Liver (tissue), 9 donors: ENCODE data around the gene TMEM125. TPM values are rescaled to one million over a fixed set of nuclear protein-coding genes. Genes with fewer than 3 reads are reported as not detected.

Experiments used
- DNase-seq: peaks from one replicate; pipeline ENCODE4 v3.0.0-alpha.2; 2017; ENCODE audit warnings: low spot score
- H3K27ac ChIP-seq, 2 donors: one replicate each; pipeline ENCODE4 v1.7.0; 2013; ENCODE audit warnings: inconsistent platforms in 2 of 2, low read length in 2 of 2, control low read depth in 1 of 2, low read depth in 1 of 2, mild to moderate bottlenecking in 1 of 2
- H3K27me3 ChIP-seq, 4 donors: one replicate each; pipeline versions ENCODE4 v1.6.1 to v1.7.0; 2013; ENCODE audit warnings: low read length in 3 of 4, inconsistent platforms in 1 of 4, mild to moderate bottlenecking in 1 of 4, moderate library complexity in 1 of 4; ENCODE audit not compliant: control insufficient read depth in 4 of 4, insufficient read depth in 4 of 4
- H3K36me3 ChIP-seq, 4 donors: one replicate each; pipeline versions ENCODE4 v1.6.1 to v1.7.0; 2013; ENCODE audit warnings: low read length in 3 of 4, mild to moderate bottlenecking in 3 of 4, low read depth in 1 of 4, moderate library complexity in 1 of 4; ENCODE audit not compliant: control insufficient read depth in 4 of 4, insufficient read depth in 3 of 4
- H3K4me1 ChIP-seq, 4 donors: one replicate each; pipeline versions ENCODE4 v1.6.1 to v1.7.0; 2013; ENCODE audit warnings: low read length in 3 of 4, mild to moderate bottlenecking in 3 of 4, moderate library complexity in 1 of 4; ENCODE audit not compliant: control insufficient read depth in 4 of 4, insufficient read depth in 4 of 4
- H3K4me3 ChIP-seq, 3 donors: one replicate each; pipeline versions ENCODE4 v1.6.1 to v1.7.0; 2013; ENCODE audit warnings: low read length in 3 of 3, control low read depth in 1 of 3, low read depth in 1 of 3, mild to moderate bottlenecking in 1 of 3
- H3K9ac ChIP-seq, 2 donors: one replicate each; pipeline ENCODE4 v1.7.0; 2013; ENCODE audit warnings: low read length in 2 of 2, mild to moderate bottlenecking in 2 of 2, moderate library complexity in 2 of 2, control low read depth in 1 of 2, low read depth in 1 of 2
- H3K9me3 ChIP-seq, 4 donors: one replicate each; pipeline versions ENCODE4 v1.6.1 to v1.7.0; 2013; ENCODE audit warnings: low read length in 3 of 4; ENCODE audit not compliant: control insufficient read depth in 4 of 4
- EGR1 ChIP-seq, 2 donors: IDR thresholded peaks; 2 replicates each; pipeline ENCODE4 v1.6.1; 2016 to 2018; ENCODE audit warnings: antibody characterized with exemption in 2 of 2, low read depth in 2 of 2
- FOXA1 ChIP-seq: IDR thresholded peaks from 2 replicates; pipeline ENCODE4 v1.6.1; 2016; ENCODE audit warnings: antibody characterized with exemption
- FOXA2 ChIP-seq: IDR thresholded peaks from 2 replicates; pipeline ENCODE4 v1.6.1; 2016; ENCODE audit warnings: antibody characterized with exemption
- GABPA ChIP-seq, 2 donors: IDR thresholded peaks in 1 of 2; conservative IDR thresholded peaks in 1 of 2; 2 replicates each; pipeline ENCODE4 v1.6.1; 2016; ENCODE audit warnings: antibody characterized with exemption in 2 of 2, mild to moderate bottlenecking in 1 of 2, moderate library complexity in 1 of 2
- HNF4A ChIP-seq, 2 donors: conservative IDR thresholded peaks; 2 replicates each; pipeline ENCODE4 v1.6.1; 2016; ENCODE audit warnings: antibody characterized with exemption in 2 of 2, mild to moderate bottlenecking in 2 of 2
- HNF4G ChIP-seq: IDR thresholded peaks from 2 replicates; pipeline ENCODE4 v1.6.1; 2016; ENCODE audit warnings: antibody characterized with exemption
- JUND ChIP-seq, 2 donors: IDR thresholded peaks; 2 replicates each; pipeline ENCODE4 v1.6.1; 2016; ENCODE audit warnings: antibody characterized with exemption in 2 of 2
- MAX ChIP-seq: IDR thresholded peaks from 2 replicates; pipeline ENCODE4 v1.6.1; 2016; ENCODE audit warnings: antibody characterized with exemption
- NR2F2 ChIP-seq: IDR thresholded peaks from 2 replicates; pipeline ENCODE4 v1.6.1; 2016; ENCODE audit warnings: antibody characterized with exemption
- RAD21 ChIP-seq, 2 donors: IDR thresholded peaks; 2 replicates each; pipeline ENCODE4 v1.6.1; 2016; ENCODE audit warnings: antibody characterized with exemption in 2 of 2, mild to moderate bottlenecking in 2 of 2
- REST ChIP-seq: IDR thresholded peaks from 2 replicates; pipeline ENCODE4 v1.6.1; 2016; ENCODE audit warnings: antibody characterized with exemption, mild to moderate bottlenecking
- SP1 ChIP-seq: IDR thresholded peaks from 2 replicates; pipeline ENCODE4 v1.6.1; 2018; ENCODE audit warnings: antibody characterized with exemption, mild to moderate bottlenecking
- TAF1 ChIP-seq: conservative IDR thresholded peaks from 2 replicates; pipeline ENCODE4 v1.6.1; 2016; ENCODE audit warnings: antibody characterized with exemption, mild to moderate bottlenecking
- YY1 ChIP-seq: IDR thresholded peaks from 2 replicates; pipeline ENCODE4 v1.6.1; 2016; ENCODE audit warnings: antibody characterized with exemption, mild to moderate bottlenecking
- ZBTB33 ChIP-seq: IDR thresholded peaks from 2 replicates; pipeline ENCODE4 v1.6.1; 2016; ENCODE audit warnings: antibody characterized with exemption
- WGBS: extraction: QIAGEN DNeasy Blood & Tissue Kit; methylation state at CpG from one replicate; pipeline ENCODE4 v1.1.7; 2013; 5-methylcytosine and 5-hydroxymethylcytosine counted together
- polyA plus RNA-seq, 2 donors: library from polyadenylated mRNA; stranded (reverse) in 1 of 2; unstranded in 1 of 2; fragments of 200-250 nt in 1 of 2; fragments of >200 nt in 1 of 2; fragmentation: Nextera tagmentation in 1 of 2; extraction: Ambion mirVana in 1 of 2; gene quantifications; one replicate each; pipeline versions ENCODE4 v1.2.1 to v1.2.3, GENCODE V29; 2013 to 2015
- total RNA-seq, 2 donors: library from RNA; depleted of rRNA; stranded (reverse); fragments of >200 nt; gene quantifications; one replicate each; pipeline ENCODE4 v1.2.3, GENCODE V29; 2014
- TF ChIP-seq, protein P1 (sequence below): fragments of 150-350 bp; IDR thresholded peaks from 2 replicates; pipeline ENCODE4 v1.5.1; 2017; ENCODE audit warnings: improper control_type of control experiment, low read depth, low read length; ENCODE audit not compliant: missing input control
- TF ChIP-seq, protein P2 (sequence below): IDR thresholded peaks from 2 replicates; pipeline ENCODE4 v1.6.1; 2016; ENCODE audit warnings: antibody characterized with exemption
- donor health status: healthy.
- donor health status: healthy.
- donor health status: healthy.
- donor health status: healthy.
- donor health status: healthy.

Gene TMEM125
- total and polyA plus RNA-seq, 4 donors = 0.21 to 1.0 (median 0.69) TPM

DNA sequence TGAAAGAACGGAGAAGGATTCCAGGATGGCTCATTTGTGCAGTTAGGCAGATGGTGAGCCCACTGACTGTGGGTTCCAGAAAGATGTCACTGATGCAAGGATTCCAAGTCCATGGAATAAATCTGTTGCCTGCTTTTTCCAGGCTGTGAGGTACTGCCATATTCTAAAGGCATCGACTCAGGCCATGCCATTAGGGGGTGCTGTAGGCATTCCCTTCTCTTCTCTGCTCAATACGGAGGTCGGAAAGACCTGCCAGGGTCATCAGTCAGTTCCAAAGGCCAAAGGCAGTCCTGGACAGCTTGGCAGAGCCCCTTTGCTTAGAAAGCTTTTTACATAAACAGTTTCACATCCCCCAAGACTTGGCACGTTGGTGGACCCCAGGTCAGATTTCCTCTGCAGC, 31.7 kb upstream of the TMEM125 start (continued):
- TF ChIP-seq, protein P1, sequence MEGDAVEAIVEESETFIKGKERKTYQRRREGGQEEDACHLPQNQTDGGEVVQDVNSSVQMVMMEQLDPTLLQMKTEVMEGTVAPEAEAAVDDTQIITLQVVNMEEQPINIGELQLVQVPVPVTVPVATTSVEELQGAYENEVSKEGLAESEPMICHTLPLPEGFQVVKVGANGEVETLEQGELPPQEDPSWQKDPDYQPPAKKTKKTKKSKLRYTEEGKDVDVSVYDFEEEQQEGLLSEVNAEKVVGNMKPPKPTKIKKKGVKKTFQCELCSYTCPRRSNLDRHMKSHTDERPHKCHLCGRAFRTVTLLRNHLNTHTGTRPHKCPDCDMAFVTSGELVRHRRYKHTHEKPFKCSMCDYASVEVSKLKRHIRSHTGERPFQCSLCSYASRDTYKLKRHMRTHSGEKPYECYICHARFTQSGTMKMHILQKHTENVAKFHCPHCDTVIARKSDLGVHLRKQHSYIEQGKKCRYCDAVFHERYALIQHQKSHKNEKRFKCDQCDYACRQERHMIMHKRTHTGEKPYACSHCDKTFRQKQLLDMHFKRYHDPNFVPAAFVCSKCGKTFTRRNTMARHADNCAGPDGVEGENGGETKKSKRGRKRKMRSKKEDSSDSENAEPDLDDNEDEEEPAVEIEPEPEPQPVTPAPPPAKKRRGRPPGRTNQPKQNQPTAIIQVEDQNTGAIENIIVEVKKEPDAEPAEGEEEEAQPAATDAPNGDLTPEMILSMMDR = peak; percentile 84
- peak; percentile 63 for TF ChIP-seq SP1
- no peak for TF ChIP-seq FOXA1
- no peak for TF ChIP-seq FOXA2
- TF ChIP-seq HNF4A (conservative IDR thresholded peaks at IDR 0.05) = peak; percentile 93 to 97
- TF ChIP-seq MAX = no peak
- no peak for TF ChIP-seq YY1
- no peak for TF ChIP-seq ZBTB33

GRCh38 chr1:43238991-43239469, 30.8 kb upstream of the TMEM125 start:
- 56% methylated on average over 3 of the region's 3 CpGs for WGBS

More at GRCh38 chr1:43238991-43239469, 30.8 kb upstream of the TMEM125 start:
- no peak overlapping the region for H3K27ac ChIP-seq
- H3K9ac ChIP-seq = no peak overlapping the region
- TF ChIP-seq MAX = no peak
- no peak for TF ChIP-seq FOXA2
- no peak for TF ChIP-seq REST
- TF ChIP-seq ZBTB33 = no peak
- TF ChIP-seq RAD21 (IDR thresholded peaks at IDR 0.05) = no peak
- TF ChIP-seq EGR1 (IDR thresholded peaks at IDR 0.05; ENCODE audit: low read depth in 2 of 2) = no peak
- TF ChIP-seq YY1 = no peak
- no peak for TF ChIP-seq HNF4G
- TF ChIP-seq, protein P1 = no peak
- no peak for TF ChIP-seq SP1
- TF ChIP-seq JUND (IDR thresholded peaks at IDR 0.05) = no peak
- TF ChIP-seq, protein P2, sequence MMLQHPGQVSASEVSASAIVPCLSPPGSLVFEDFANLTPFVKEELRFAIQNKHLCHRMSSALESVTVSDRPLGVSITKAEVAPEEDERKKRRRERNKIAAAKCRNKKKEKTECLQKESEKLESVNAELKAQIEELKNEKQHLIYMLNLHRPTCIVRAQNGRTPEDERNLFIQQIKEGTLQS = no peak
- TF ChIP-seq FOXA1 = no peak
- no peak for TF ChIP-seq GABPA (IDR thresholded peaks at IDR 0.05 in 1 of 2, conservative IDR thresholded peaks at IDR 0.05 in 1 of 2)
- no peak for TF ChIP-seq NR2F2
- TF ChIP-seq HNF4A (conservative IDR thresholded peaks at IDR 0.05) = no peak
- no peak for TF ChIP-seq TAF1
- no peaks in the 10 kb centered on the region for H3K27me3 ChIP-seq
- no peak overlapping the region for H3K4me3 ChIP-seq
- DNase-seq = peak; percentile 25
- H3K36me3 ChIP-seq = no peaks in the 10 kb centered on the region
- H3K9me3 ChIP-seq = no peaks in the 10 kb centered on the region
- H3K4me1 ChIP-seq = peaks cover 16 to 95% (median 85%) of the 10 kb centered on the region in 4 donors
